B cell (primary cell): Measurements from ENCODE around the gene FAM120B.

ENCODE experiments used
- CTCF ChIP-seq: fragments of 200-600 bp; IDR thresholded peaks from one replicate; pipeline ENCODE4 v1.8.0; 2022; ENCODE audit warnings: antibody characterized with exemption, mild to moderate bottlenecking
- EZH2 ChIP-seq: IDR thresholded peaks from 2 replicates; pipeline ENCODE4 v1.6.1; 2012; ENCODE audit warnings: borderline replicate concordance, low read depth, mild to moderate bottlenecking, moderate library complexity, low read length; ENCODE audit not compliant: insufficient read depth, poor library complexity, severe bottlenecking

GRCh38 chr6:170420283-170420682, 113.7 kb downstream of the FAM120B start:
- TF ChIP-seq CTCF (no peak), EZH2 (no peak)
